Activated B cell treated with CpG ODN at 0.5 μM for 24 hours (primary cell): ENCODE results near the gene HAO2. TPM values are rescaled to one million over a fixed set of nuclear protein-coding genes. Genes with fewer than 3 reads are reported as not detected.

Source experiments
- ATAC-seq: fragments of 200-7000 bp; cut with Tn5 transposase; one replicate; pipeline ENCODE4 v1.10.0; 2021; ENCODE audit warnings: low read depth, mild to moderate bottlenecking, moderate library complexity
- CTCF ChIA-PET: fragments of 350-600 bp; sonication (Branson Sonifier 250); formaldehyde crosslinking; loops from one replicate; lab custom pipeline; 2021; ENCODE audit warnings: antibody characterized with exemption; lab: Charles Lee
- POLR2A ChIA-PET: fragments of 350-600 bp; sonication (Branson Sonifier 250); formaldehyde crosslinking; loops from one replicate; lab custom pipeline; 2021; ENCODE audit warnings: antibody characterized with exemption; lab: Charles Lee
- DNase-seq: peaks from one replicate; pipeline ENCODE4 v3.0.0; 2022
- H3K27ac Mint-ChIP-seq: one replicate; pipeline ENCODE4 v1.8.0; 2020; ENCODE audit warnings: mixed read lengths
- H3K27me3 Mint-ChIP-seq: one replicate; pipeline ENCODE4 v1.8.0; 2021; ENCODE audit warnings: mixed read lengths
- H3K36me3 Mint-ChIP-seq: one replicate; pipeline ENCODE4 v1.8.0; 2021; ENCODE audit warnings: low read depth, mixed read lengths
- H3K4me1 Mint-ChIP-seq: one replicate; pipeline ENCODE4 v1.8.0; 2021; ENCODE audit warnings: mixed read lengths
- H3K4me3 Mint-ChIP-seq: one replicate; pipeline ENCODE4 v1.8.0; 2020; ENCODE audit warnings: mild to moderate bottlenecking, mixed read lengths
- H3K9me3 Mint-ChIP-seq: one replicate; pipeline ENCODE4 v1.8.0; 2020; ENCODE audit warnings: mixed read lengths
- intact Hi-C: fragments of 100-400 bp; cut with micrococcal nuclease; formaldehyde crosslinking; loops from one replicate; pipeline ENCODE4 v1.15.1; 2024
- total RNA-seq: library from RNA; stranded (reverse); gene quantifications from 2 replicates; pipeline ENCODE4 v1.2.3, GENCODE V29; 2022
- TF ChIP-seq, protein P1 (sequence below): fragments of 200-600 bp; IDR thresholded peaks from one replicate; pipeline ENCODE4 v1.8.0; 2022; ENCODE audit warnings: antibody characterized with exemption, mild to moderate bottlenecking

Gene HAO2
- total RNA-seq, 1 donor from 2014 or later: not detected

DNA sequence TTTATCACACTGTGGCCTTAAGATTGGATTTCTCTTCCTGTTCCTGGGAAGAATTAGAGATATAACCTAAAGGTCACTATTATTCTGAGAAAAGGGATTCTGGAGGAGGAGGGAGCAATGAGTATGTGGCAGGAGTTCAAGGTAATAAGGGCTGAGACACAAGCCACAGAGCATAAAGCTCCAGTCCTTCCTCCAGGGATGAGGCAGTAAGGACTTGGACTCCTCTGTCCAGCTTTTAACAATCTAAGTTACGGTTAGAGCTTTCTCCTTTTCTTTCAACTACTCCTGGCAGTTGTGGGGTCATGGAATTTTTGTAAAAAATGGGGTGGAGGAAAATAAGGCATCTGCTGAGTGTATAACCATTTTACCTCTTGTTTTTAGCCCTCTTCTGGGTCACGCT lies 46.4 kb downstream of the HAO2 start, which contains the start of gene HSD3B2:
HSD3B2 (plus strand) TSS at position 201 of the 400 bp plus-strand sequence. CDS start 270 bp downstream, outside the sequence.
- ATAC-seq: no peak
- no peaks in the 10 kb centered on the region for H3K4me1 Mint-ChIP-seq
- no peak within 1 kb of the TSS for H3K27ac Mint-ChIP-seq
- intact Hi-C loops: no loop called here
- H3K27me3 Mint-ChIP-seq: no peaks in the 10 kb centered on the region
- H3K4me3 Mint-ChIP-seq: no peak within 1 kb of the TSS
- ChIA-PET CTCF (no interaction called here), POLR2A (no interaction called here)
- no peak for DNase-seq
- no peaks in the 10 kb centered on the region for H3K9me3 Mint-ChIP-seq
- TF ChIP-seq, protein P1, sequence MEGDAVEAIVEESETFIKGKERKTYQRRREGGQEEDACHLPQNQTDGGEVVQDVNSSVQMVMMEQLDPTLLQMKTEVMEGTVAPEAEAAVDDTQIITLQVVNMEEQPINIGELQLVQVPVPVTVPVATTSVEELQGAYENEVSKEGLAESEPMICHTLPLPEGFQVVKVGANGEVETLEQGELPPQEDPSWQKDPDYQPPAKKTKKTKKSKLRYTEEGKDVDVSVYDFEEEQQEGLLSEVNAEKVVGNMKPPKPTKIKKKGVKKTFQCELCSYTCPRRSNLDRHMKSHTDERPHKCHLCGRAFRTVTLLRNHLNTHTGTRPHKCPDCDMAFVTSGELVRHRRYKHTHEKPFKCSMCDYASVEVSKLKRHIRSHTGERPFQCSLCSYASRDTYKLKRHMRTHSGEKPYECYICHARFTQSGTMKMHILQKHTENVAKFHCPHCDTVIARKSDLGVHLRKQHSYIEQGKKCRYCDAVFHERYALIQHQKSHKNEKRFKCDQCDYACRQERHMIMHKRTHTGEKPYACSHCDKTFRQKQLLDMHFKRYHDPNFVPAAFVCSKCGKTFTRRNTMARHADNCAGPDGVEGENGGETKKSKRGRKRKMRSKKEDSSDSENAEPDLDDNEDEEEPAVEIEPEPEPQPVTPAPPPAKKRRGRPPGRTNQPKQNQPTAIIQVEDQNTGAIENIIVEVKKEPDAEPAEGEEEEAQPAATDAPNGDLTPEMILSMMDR: no peak
- no peaks in the 10 kb centered on the region for H3K36me3 Mint-ChIP-seq

DNA sequence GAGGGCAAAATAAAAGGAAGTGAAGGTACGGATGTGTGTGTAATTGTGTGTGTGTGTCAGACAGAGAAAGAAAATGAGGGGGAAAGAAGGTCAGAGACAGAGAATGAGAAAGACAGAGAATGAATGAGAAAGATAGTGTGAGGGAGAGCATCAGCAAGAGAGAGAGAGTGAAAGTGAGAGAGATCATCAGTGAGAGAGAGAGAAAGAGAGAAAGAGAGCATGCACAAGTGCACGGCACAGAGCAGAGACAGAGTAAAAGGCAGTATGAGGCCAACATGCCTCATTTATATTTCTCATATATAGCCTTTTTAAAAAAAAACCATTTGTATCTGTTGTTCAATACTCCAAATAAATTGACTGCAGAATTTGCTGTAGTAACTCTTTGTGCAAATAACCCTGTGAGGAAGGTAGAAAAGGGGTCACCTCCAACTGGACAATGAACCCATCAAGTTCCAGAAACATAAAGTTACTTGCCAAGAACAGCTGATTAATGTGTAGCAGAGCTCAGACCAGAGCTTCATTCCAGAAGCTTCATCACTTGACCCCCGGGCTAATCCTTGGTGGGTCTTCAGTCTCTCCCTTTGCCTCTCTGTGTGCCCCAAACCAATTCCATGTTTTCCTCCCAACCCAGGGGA lies 47.5 kb downstream of the HAO2 start:
- H3K9me3 Mint-ChIP-seq: no peaks in the 10 kb centered on the region
- TF ChIP-seq, protein P1: no peak
- H3K27ac Mint-ChIP-seq: no peak overlapping the region
- ChIA-PET CTCF (no interaction called here), POLR2A (no interaction called here)
- no peak overlapping the region for H3K4me3 Mint-ChIP-seq
- DNase-seq (no peak), ATAC-seq (no peak)
- H3K27me3 Mint-ChIP-seq: no peaks in the 10 kb centered on the region
- intact Hi-C loops: no loop called here
- H3K4me1 Mint-ChIP-seq: no peaks in the 10 kb centered on the region
- no peaks in the 10 kb centered on the region for H3K36me3 Mint-ChIP-seq

DNA sequence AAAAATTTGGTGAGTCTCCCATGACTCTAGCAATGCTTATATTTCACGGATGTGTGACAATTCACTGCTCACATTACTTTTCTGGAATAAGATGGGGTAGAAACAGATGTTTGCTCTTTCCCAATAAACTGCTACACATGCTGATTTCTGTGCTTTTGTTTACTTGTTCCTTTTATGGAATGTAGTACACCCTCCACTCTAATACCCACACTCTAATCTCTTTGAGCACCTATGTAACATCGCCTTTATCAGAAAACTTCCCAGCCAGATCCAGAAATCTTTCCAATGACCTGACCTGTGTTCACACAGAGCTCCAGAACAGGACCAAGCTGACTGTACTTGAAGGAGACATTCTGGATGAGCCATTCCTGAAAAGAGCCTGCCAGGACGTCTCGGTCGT lies 50.5 kb downstream of the HAO2 start:
- POLR2A ChIA-PET: no interaction called here
- H3K27ac Mint-ChIP-seq: no peak overlapping the region
- no peaks in the 10 kb centered on the region for H3K4me1 Mint-ChIP-seq
- H3K9me3 Mint-ChIP-seq: no peaks in the 10 kb centered on the region
- TF ChIP-seq, protein P1: no peak
- intact Hi-C loops: no loop called here
- ATAC-seq (no peak), DNase-seq (no peak)
- CTCF ChIA-PET: no interaction called here
- no peaks in the 10 kb centered on the region for H3K36me3 Mint-ChIP-seq
- H3K27me3 Mint-ChIP-seq: no peaks in the 10 kb centered on the region
- H3K4me3 Mint-ChIP-seq: no peak overlapping the region

DNA sequence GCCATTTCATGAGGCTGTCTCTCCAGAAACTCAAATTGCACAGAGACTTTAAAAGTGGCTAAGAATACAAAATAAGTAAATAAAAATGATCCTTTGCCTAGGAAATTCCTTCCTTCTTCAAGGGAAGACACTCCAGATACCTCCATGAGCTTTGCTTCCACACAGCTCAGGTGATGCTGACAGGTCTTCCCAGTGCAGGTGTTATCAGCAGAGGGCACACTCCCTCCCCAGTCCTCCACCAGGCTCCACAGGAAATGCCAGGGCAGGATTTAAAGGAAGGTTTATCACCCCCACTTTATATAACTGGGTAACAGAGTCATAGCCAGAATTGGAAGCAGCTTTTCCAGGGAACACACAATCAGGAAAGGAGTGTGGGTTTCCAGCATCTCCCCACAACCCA lies 52.1 kb downstream of the HAO2 start:
- ChIA-PET CTCF (no interaction called here), POLR2A (no interaction called here)

DNA sequence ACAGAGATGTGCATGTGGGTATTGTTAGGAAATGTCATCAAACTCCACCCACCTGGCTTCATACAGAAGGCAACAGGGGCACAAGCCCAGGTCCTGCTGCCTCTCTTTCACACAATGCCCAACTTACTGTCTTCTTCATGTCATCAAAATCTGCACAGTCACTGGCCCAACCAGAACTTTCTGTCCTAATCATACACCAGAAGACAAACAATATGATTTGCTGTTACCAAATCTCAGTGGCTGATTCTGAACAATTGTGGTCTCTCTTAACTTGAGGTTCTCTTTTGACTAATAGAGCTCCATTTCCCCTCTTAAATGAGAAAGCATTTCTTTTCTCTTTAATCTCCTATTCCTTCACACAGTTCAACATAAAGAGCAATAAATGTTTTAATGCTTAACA lies 54.0 kb downstream of the HAO2 start:
- DNase-seq (no peak), ATAC-seq (no peak)
- Mint-ChIP-seq H3K36me3 (no peaks in the 10 kb centered on the region), H3K9me3 (no peaks in the 10 kb centered on the region), H3K4me1 (no peaks in the 10 kb centered on the region), H3K27ac (no peak overlapping the region), H3K4me3 (no peak overlapping the region), H3K27me3 (peaks cover 2% of the 10 kb centered on the region)
- intact Hi-C loops: no loop called here
- TF ChIP-seq, protein P1: no peak
- CTCF ChIA-PET: no interaction called here
- POLR2A ChIA-PET: no interaction called here

More for the DNA sequence above, 52.1 kb downstream of the HAO2 start:
- H3K4me1 Mint-ChIP-seq: no peaks in the 10 kb centered on the region
- TF ChIP-seq, protein P1: no peak
- DNase-seq: no peak
- ATAC-seq: no peak
- no peak overlapping the region for H3K27ac Mint-ChIP-seq
- H3K9me3 Mint-ChIP-seq: no peaks in the 10 kb centered on the region
- no peak overlapping the region for H3K4me3 Mint-ChIP-seq
- H3K36me3 Mint-ChIP-seq: no peaks in the 10 kb centered on the region
- H3K27me3 Mint-ChIP-seq: no peaks in the 10 kb centered on the region
- intact Hi-C loops: loop anchor here (2.0 kb wide), 1 partner anchor 60 kb away; no protein-coding TSS in a partner anchor
